Neutrophil (primary cell): Measurements from ENCODE around the gene ABR.
"Not testable (repeated sequence)": the region's sequence is repeated elsewhere in the genome, so short reads cannot be mapped to it uniquely, and the experiment has no call there.

Experiments
- H3K27ac ChIP-seq: fragments of 200-600 bp; sonication (generic); 2 replicates; pipeline ENCODE4 v1.5.1; 2016; ENCODE audit warnings: mild to moderate bottlenecking, moderate library complexity
- H3K27me3 ChIP-seq: fragments of 200-600 bp; sonication (generic); 2 replicates; pipeline ENCODE4 v1.6.0; 2016; ENCODE audit warnings: mild to moderate bottlenecking
- H3K36me3 ChIP-seq: fragments of 200-600 bp; sonication (generic); 2 replicates; pipeline ENCODE4 v1.5.1; 2017
- H3K4me1 ChIP-seq, 2 experiments: fragments of 200-600 bp in 1 of 2; sonication (generic) in 1 of 2; 1 replicate in 1 of 2; 2 replicates in 1 of 2; pipeline versions ENCODE4 v1.5.1 to v1.6.1; 2013 to 2016; ENCODE audit warnings: low read depth in 1 of 2, low read length in 1 of 2, mild to moderate bottlenecking in 1 of 2, moderate library complexity in 1 of 2; ENCODE audit not compliant: control insufficient read depth in 1 of 2, insufficient read depth in 1 of 2
- H3K4me3 ChIP-seq, 2 experiments: fragments of 200-600 bp in 1 of 2; sonication (generic) in 1 of 2; 1 replicate in 1 of 2; 2 replicates in 1 of 2; pipeline ENCODE4 v1.5.1; 2013 to 2016; ENCODE audit warnings: low read depth in 1 of 2, low read length in 1 of 2, mild to moderate bottlenecking in 1 of 2, moderate library complexity in 1 of 2
- H3K9me3 ChIP-seq: fragments of 200-600 bp; sonication (generic); 2 replicates; pipeline ENCODE4 v1.5.1; 2016
- TF ChIP-seq, protein P1 (sequence below): fragments of 200-600 bp; sonication (generic); IDR thresholded peaks from 2 replicates; pipeline ENCODE4 v1.5.1; 2016; ENCODE audit warnings: antibody characterized with exemption

The ABR gene

DNA sequence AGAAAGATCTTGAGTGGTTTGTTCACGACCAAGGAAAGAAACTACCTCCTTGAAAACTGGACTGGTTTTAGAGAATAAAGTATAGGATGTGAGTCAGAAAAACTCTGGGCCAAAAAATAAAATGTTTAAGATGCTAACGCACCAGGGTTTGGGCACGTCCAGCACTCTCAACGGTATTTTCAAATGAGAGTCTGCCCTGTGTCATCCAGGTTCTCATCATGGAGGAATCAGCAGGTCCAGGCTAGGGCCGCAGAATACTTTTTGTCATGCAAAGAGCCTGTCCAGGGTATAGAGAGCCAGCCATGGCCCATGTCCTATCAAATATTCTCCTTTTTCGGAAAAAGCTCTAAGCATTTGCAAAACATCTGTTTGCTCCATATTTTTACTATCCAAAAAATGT, 202.6 kb downstream of the ABR start:
- H3K4me3 ChIP-seq, result no peak overlapping the region
- H3K4me1 ChIP-seq, result peaks cover 16 to 28% of the 10 kb centered on the region in 2 experiments
- no peaks in the 10 kb centered on the region for H3K36me3 ChIP-seq
- no peak overlapping the region for H3K27ac ChIP-seq
- TF ChIP-seq, protein P1, sequence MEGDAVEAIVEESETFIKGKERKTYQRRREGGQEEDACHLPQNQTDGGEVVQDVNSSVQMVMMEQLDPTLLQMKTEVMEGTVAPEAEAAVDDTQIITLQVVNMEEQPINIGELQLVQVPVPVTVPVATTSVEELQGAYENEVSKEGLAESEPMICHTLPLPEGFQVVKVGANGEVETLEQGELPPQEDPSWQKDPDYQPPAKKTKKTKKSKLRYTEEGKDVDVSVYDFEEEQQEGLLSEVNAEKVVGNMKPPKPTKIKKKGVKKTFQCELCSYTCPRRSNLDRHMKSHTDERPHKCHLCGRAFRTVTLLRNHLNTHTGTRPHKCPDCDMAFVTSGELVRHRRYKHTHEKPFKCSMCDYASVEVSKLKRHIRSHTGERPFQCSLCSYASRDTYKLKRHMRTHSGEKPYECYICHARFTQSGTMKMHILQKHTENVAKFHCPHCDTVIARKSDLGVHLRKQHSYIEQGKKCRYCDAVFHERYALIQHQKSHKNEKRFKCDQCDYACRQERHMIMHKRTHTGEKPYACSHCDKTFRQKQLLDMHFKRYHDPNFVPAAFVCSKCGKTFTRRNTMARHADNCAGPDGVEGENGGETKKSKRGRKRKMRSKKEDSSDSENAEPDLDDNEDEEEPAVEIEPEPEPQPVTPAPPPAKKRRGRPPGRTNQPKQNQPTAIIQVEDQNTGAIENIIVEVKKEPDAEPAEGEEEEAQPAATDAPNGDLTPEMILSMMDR, result no peak
- peaks cover 86% of the 10 kb centered on the region for H3K27me3 ChIP-seq
- H3K9me3 ChIP-seq, result no peaks in the 10 kb centered on the region

DNA sequence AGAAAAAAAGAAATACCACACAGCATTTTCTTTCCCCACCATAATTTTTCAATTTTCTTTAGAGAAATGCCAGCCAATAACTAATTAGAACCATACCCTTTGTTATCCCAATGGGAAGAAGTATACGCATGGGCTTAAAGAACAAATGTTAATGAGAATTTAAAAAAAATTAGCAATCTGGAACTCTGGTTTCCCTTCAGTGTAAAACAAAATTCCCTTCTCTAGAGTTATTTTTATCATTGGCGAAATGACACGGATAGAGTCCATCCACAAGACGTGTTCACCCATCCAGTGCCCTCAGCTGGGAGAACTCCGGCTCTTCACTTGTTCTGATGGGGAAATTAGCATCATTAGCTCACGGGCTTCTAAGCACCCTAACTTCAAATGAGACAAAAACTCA, 203.5 kb downstream of the ABR start:
- H3K27ac ChIP-seq, result no peak overlapping the region
- H3K27me3 ChIP-seq, result peaks cover 93% of the 10 kb centered on the region
- peaks cover 16 to 28% of the 10 kb centered on the region in 2 experiments for H3K4me1 ChIP-seq
- no peaks in the 10 kb centered on the region for H3K9me3 ChIP-seq
- TF ChIP-seq, protein P1, result no peak
- H3K4me3 ChIP-seq, result no peak overlapping the region
- no peaks in the 10 kb centered on the region for H3K36me3 ChIP-seq

DNA sequence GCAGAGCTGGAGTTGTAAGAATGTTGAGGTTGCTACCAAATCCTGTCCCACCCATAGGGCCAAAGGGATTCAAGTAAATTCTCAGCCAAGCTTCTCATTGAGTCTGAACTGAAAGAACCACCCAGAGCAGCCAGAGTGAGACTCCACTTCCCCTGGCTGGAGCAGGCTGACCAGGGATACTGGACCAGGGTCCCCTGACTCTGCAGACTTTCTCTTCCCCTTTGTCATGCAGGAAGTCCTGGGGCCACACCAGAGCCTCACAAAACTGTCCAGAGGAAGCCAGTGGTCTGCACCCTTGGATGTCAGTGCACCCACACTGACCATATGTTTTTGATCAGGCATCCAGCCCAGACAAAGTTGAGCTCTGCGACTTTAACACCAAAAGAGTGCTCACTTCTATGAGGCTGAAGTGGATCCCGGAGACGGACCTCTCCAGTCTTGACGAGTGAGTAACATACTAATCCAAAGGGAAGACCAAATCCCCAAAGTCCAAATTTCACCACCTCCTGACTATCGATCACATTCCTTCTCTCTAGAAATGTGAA, 204.3 kb downstream of the ABR start:
- no peaks in the 10 kb centered on the region for H3K36me3 ChIP-seq
- H3K27me3 ChIP-seq, result peaks cover 93% of the 10 kb centered on the region
- H3K4me1 ChIP-seq, result peaks cover 10 to 20% of the 10 kb centered on the region in 2 experiments
- no peak overlapping the region for H3K4me3 ChIP-seq
- no peak overlapping the region for H3K27ac ChIP-seq
- TF ChIP-seq, protein P1, result no peak
- H3K9me3 ChIP-seq, result no peaks in the 10 kb centered on the region

DNA sequence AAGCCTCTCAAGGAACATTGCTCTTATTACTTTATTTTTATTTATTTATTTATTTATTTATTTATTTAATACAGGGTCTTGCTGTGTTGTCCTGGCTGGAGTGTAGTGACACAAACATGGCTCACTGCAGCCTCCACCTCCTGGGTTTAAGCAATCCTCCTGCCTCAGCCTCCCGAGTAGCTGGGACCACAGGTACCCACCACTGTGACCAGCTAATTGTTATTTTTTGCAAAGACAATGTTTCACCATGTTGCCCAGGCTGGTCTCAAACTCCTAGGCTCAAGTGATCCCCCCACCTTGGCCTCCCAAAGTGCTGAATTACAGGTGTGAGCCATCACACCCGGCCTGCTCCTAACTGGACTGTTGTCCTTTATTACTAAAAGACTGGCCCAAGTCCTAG, 205.0 kb downstream of the ABR start:
- H3K4me1 ChIP-seq, result peaks cover 4 to 13% of the 10 kb centered on the region in 2 experiments
- H3K4me3 ChIP-seq, H3K36me3 ChIP-seq, H3K9me3 ChIP-seq, H3K27ac ChIP-seq: not testable (repeated sequence)
- peaks cover 96% of the 10 kb centered on the region for H3K27me3 ChIP-seq

DNA sequence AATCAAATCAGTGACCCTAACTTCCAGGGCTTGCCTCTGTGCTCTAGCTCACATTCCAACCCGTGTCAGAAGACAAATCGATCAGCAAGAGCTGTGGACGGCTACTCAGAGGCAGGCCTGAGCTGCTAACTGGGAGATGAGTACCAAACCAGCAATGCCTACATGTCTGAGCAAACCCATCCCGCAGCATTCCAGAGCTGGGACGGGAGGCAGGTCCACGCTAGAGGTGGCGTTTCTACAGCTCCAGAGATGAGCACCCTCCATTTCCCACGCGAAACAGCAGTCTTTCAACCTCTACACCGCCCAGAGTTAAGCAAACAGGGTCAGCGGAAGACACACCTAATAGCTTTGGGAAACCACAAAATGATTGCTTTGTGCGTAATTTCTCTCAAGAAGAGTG, 206.7 kb downstream of the ABR start:
- TF ChIP-seq, protein P1, result no peak
- no peaks in the 10 kb centered on the region for H3K9me3 ChIP-seq
- H3K4me1 ChIP-seq, result peaks cover 0 to 4% of the 10 kb centered on the region in 2 experiments
- H3K36me3 ChIP-seq, result no peaks in the 10 kb centered on the region
- H3K4me3 ChIP-seq, result no peak overlapping the region
- H3K27ac ChIP-seq, result no peak overlapping the region
- H3K27me3 ChIP-seq, result peaks cover 98% of the 10 kb centered on the region

DNA sequence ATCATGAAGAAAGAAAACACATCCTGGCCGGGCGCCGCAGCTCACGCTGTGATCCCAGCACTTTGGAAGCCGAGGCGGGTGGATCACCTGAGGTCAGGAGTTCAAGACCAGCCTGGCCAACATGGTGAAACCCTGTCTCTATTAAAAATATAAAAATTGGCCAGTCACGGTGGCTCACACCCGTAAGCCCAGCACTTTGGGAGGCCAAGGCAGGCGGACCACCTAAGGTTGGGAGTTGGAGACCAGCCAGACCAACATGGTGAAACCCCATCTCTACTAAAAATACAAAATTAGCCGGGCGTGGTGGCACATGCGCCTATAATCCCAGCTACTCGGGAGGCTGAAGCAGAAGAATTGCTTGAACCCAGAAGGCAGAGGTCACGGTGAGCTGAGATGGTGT, 207.9 kb downstream of the ABR start:
- not testable (repeated sequence) for H3K4me1 ChIP-seq, H3K27ac ChIP-seq, H3K36me3 ChIP-seq, H3K9me3 ChIP-seq, H3K4me3 ChIP-seq
- peaks cover 90% of the 10 kb centered on the region for H3K27me3 ChIP-seq

DNA sequence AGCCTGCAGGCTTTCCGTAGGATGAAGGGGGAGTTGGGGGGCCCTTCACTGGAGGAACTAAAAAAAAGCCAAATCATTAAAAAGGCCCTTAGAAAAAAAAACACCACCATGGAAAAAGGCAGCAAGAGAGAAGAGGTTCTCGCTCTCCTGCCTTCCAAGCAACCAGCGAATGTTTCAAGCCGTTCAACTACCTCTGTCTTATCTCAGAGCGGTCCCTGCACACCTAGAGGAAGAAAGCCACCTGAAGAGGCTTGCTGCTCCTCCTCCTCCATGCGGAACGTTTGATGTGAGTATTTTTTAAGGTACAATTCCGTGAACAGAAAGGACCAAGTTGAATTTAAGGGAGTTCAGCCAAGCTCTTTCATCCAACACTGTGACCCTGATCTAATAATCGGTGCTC, 209.4 kb downstream of the ABR start:
- H3K27me3 ChIP-seq, result peaks cover 90% of the 10 kb centered on the region
- no peaks in the 10 kb centered on the region for H3K9me3 ChIP-seq
- H3K4me1 ChIP-seq, result no peaks in the 10 kb centered on the region
- no peaks in the 10 kb centered on the region for H3K36me3 ChIP-seq
- TF ChIP-seq, protein P1, result no peak
- no peak overlapping the region for H3K27ac ChIP-seq
- no peak overlapping the region for H3K4me3 ChIP-seq
